ENCODE measurements around the gene LYZL2. TPM values are rescaled to one million over a fixed set of nuclear protein-coding genes. Genes with fewer than 3 reads are reported as not detected.
"Not testable (repeated sequence)": the region's sequence is repeated elsewhere in the genome, so short reads cannot be mapped to it uniquely, and the experiment has no call there.

Gene LYZL2
- total RNA-seq, 8 experiments from 2014 or later = not detected

GRCh38 chr10:30655001-30655400 is 25.4 kb upstream of the LYZL2 start:
- H3K27ac ChIP-seq; ATAC-seq (replicated peaks in 6 of 8); H3K4me1 ChIP-seq (replicated peaks in 1 of 2); H3K4me3 ChIP-seq; in situ Hi-C loops (cut with MboI; ENCODE audit: low pct_unique_long_range_greater_than_20kb in 2 of 9, low sequenced_read_pairs in 9 of 9, unreplicated experiment in 9 of 9): not testable (repeated sequence)
- WGBS, 10 experiments = 0 to 94% (median 24%) methylated on average over 1 to 5 of the region's 8 CpGs; no CpG with 5 or more reads in 4 of the 10 experiments

DNA sequence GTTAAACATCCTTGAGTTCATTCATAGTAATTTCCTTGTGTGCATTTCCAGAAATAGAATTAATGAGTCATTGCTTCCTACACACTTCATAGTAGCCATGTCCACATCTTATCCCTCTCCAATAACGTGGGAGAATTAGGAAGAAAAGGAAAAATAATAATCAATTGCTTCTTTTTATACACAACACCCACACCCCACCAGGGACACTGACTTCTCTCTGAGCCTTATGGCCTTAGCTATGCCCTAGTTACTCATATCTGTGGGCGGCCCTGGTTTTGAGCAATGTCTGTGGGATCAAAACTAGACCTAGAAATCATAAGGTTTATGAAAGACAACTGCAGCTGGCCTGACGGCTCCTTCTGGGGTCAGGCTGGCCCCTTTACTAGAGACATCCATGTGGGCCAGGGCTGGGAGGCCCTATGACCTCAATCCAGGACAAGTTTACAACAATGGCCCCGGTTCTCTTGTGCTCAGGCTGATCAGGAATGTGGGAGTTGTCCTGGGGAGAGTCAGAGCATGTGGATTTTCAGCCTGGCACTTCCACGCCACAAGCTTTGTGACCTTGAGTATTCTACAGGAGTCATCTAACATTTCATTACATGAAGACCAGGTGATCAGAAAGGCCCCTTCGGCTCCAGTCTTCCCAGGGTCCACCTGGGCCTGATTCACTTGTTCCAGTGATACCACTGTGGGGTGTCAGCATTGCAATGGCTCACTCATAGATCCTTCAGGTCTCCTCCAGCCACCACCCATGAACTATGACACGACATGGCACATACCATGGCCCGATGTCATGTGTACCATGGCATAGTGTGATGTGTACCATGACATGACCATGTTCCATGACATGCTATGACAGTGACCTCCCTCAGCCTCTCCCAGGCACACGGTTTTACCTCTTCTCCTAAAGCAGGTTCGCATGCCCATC is 22.2 kb upstream of the LYZL2 start:
- 13 to 95% (median 55%) methylated on average over 1 to 6 of the region's 10 CpGs; no CpG with 5 or more reads in 3 of the 10 experiments for WGBS, 10 experiments
- H3K4me1 ChIP-seq (replicated peaks in 1 of 2); in situ Hi-C loops (cut with MboI; ENCODE audit: low pct_unique_long_range_greater_than_20kb in 2 of 9, low sequenced_read_pairs in 9 of 9, unreplicated experiment in 9 of 9); H3K27ac ChIP-seq; H3K4me3 ChIP-seq: not testable (repeated sequence)
- peak in 3 of 8 experiments; percentile 15 to 41 (median 36) for ATAC-seq (replicated peaks in 6 of 8)

GRCh38 chr10:30647089-30647488 is 17.5 kb upstream of the LYZL2 start:
- in situ Hi-C loops (cut with MboI; ENCODE audit: low pct_unique_long_range_greater_than_20kb in 2 of 9, low sequenced_read_pairs in 9 of 9, unreplicated experiment in 9 of 9) = no loop called here
- Histone ChIP-seq H3K4me1 (replicated peaks in 1 of 2) (peaks cover 11 to 13% of the 10 kb centered on the region in 2 donors), H3K4me3 (no peak overlapping the region), H3K27ac (no peak overlapping the region)
- ATAC-seq (replicated peaks in 6 of 8) = no peak
- 40 to 97% (median 74%) methylated on average over 3 to 8 of the region's 8 CpGs; no CpG with 5 or more reads in 2 of the 10 experiments for WGBS, 10 experiments

DNA sequence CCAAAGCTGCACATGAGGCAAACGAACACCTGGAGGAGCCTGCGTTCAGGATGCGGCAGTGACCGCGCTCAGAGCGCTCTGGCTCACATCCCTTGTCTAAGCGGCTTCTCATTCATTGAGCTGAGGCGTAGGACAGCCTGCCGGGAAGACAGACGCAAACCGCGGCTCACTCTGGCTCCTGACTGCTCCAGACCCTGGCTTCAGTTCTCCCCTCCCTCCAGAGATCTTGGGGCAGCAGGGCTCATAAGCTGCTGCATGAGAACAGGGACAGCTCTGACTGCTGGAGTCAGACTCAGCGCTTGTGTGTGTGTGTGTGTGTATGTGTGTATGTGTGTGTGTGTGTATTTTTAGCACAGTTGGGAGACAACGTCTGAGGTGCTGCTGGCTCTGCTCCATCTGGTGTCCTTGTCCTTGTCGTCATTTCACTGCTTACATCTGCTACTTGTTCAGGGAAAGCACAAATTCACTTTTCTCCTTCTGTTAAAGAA is 15.8 kb upstream of the LYZL2 start:
- WGBS, 10 experiments = 10 to 40% (median 33%) methylated on average over 1 to 4 of the region's 15 CpGs; no CpG with 5 or more reads in 5 of the 10 experiments
- Histone ChIP-seq H3K27ac (no peak overlapping the region), H3K4me3 (no peak overlapping the region), H3K4me1 (replicated peaks in 1 of 2) (peaks cover 11 to 13% of the 10 kb centered on the region in 2 donors)
- in situ Hi-C loops (cut with MboI; ENCODE audit: low pct_unique_long_range_greater_than_20kb in 2 of 9, low sequenced_read_pairs in 9 of 9, unreplicated experiment in 9 of 9) = no loop called here
- peak; percentile 69 to 93 (median 84) for ATAC-seq (replicated peaks in 6 of 8)

GRCh38 chr10:30644408-30644861 is 14.9 kb upstream of the LYZL2 start:
- ATAC-seq (replicated peaks in 6 of 8); in situ Hi-C loops (cut with MboI; ENCODE audit: low pct_unique_long_range_greater_than_20kb in 2 of 9, low sequenced_read_pairs in 9 of 9, unreplicated experiment in 9 of 9); H3K4me3 ChIP-seq; H3K27ac ChIP-seq: not testable (repeated sequence)
- WGBS, 10 experiments = 68 to 100% (median 93%) methylated on average over 1 to 5 of the region's 5 CpGs; no CpG with 5 or more reads in 1 of the 10 experiments
- peaks cover 11 to 13% of the 10 kb centered on the region in 2 donors for H3K4me1 ChIP-seq (replicated peaks in 1 of 2)

GRCh38 chr10:30643557-30644199 is 14.1 kb upstream of the LYZL2 start:
- H3K27ac ChIP-seq; in situ Hi-C loops (cut with MboI; ENCODE audit: low pct_unique_long_range_greater_than_20kb in 2 of 9, low sequenced_read_pairs in 9 of 9, unreplicated experiment in 9 of 9); H3K4me3 ChIP-seq: not testable (repeated sequence)
- H3K4me1 ChIP-seq (replicated peaks in 1 of 2) = peaks cover 11 to 13% of the 10 kb centered on the region in 2 donors
- WGBS, 10 experiments = 0 to 100% (median 64%) methylated on average over 1 to 3 of the region's 12 CpGs; no CpG with 5 or more reads in 5 of the 10 experiments
- ATAC-seq (replicated peaks in 6 of 8) = peak in 5 of 8 experiments; percentile 19 to 54 (median 24)

- in situ Hi-C loops (cut with MboI; ENCODE audit: low pct_unique_long_range_greater_than_20kb in 2 of 9, low sequenced_read_pairs in 9 of 9, unreplicated experiment in 9 of 9); H3K4me3 ChIP-seq; H3K27ac ChIP-seq; ATAC-seq (replicated peaks in 6 of 8): not testable (repeated sequence)
- WGBS, 10 experiments = 80% methylated on average over 2 of the region's 13 CpGs; no CpG with 5 or more reads in 9 of the 10 experiments
- peaks cover 11 to 13% of the 10 kb centered on the region in 2 donors for H3K4me1 ChIP-seq (replicated peaks in 1 of 2)
These were observed 13.3 kb upstream of the LYZL2 start for GRCh38 chr10:30642856-30643255.

GRCh38 chr10:30639946-30640786 is 10.6 kb upstream of the LYZL2 start:
- Histone ChIP-seq H3K4me1 (replicated peaks in 1 of 2) (peaks cover 8 to 11% of the 10 kb centered on the region in 2 donors), H3K27ac (no peak overlapping the region), H3K4me3 (no peak overlapping the region)
- in situ Hi-C loops (cut with MboI; ENCODE audit: low pct_unique_long_range_greater_than_20kb in 2 of 9, low sequenced_read_pairs in 9 of 9, unreplicated experiment in 9 of 9) = no loop called here
- 0 to 100% (median 67%) methylated on average over 1 to 5 of the region's 6 CpGs for WGBS, 10 experiments
- peak in 3 of 8 experiments; percentile 25 to 53 (median 43) for ATAC-seq (replicated peaks in 6 of 8)

DNA sequence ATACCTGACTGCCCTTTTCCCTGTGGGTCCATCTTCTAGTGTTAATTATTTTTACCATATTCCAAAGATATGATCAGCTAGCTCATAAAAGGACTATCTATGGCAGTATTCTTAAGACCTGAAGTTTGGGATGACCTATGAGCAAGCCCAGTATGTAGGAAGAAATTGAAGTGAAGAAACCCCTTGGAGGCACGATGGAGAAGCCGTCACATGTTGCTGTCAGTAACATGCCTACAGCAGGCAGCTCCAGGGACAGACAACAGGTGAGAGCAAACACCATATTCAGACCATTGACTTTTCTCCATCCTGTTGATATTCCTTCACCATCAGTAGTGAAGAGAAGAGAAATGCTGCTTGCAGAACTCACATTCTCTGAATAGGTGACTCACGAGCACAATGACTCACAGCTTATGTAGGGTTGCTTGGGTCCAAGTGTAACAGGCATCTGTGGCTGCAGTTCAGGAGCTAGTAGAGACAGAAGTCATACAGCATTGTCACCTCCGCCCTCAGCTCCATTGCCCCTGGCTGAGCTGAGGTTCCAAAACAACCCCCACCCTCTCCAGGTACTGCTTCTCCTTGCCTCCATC is 8.4 kb upstream of the LYZL2 start:
- WGBS, 10 experiments = 0 to 100% (median 65%) methylated on average over 1 to 3 of the region's 4 CpGs
- Histone ChIP-seq H3K27ac (no peak overlapping the region), H3K4me1 (replicated peaks in 1 of 2) (peaks cover 3 to 4% of the 10 kb centered on the region in 2 donors), H3K4me3 (no peak overlapping the region)
- peak in 7 of 8 experiments; percentile 70 to 99 (median 93) for ATAC-seq (replicated peaks in 6 of 8)
- in situ Hi-C loops (cut with MboI; ENCODE audit: low pct_unique_long_range_greater_than_20kb in 2 of 9, low sequenced_read_pairs in 9 of 9, unreplicated experiment in 9 of 9) = no loop called here

DNA sequence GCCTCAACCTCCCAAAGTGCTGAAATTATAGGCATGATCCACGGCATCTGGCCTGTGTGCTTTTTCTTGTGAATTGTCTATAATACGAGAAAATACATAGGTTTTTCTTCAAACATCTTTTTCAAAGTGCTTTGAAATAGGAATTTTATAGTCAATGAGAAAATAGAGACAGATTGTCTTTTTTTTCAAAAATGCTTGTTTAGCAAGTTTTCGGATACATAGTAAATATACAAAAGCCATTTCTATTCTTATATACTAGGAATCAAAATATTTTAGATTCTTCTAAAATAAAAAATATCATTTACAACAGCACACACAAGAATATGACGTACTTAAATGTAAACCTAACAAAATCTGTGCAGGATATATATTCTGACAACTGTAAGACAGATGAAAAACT is 1.6 kb upstream of the LYZL2 start:
- 34 to 94% (median 82%) methylated on average over 2 to 4 of the region's 4 CpGs for WGBS, 10 experiments
- Histone ChIP-seq H3K4me1 (replicated peaks in 1 of 2) (no peaks in the 10 kb centered on the region), H3K27ac (no peak overlapping the region), H3K4me3 (no peak overlapping the region)
- ATAC-seq (replicated peaks in 6 of 8) = no peak
- in situ Hi-C loops (cut with MboI; ENCODE audit: low pct_unique_long_range_greater_than_20kb in 2 of 9, low sequenced_read_pairs in 9 of 9, unreplicated experiment in 9 of 9) = no loop called here

DNA sequence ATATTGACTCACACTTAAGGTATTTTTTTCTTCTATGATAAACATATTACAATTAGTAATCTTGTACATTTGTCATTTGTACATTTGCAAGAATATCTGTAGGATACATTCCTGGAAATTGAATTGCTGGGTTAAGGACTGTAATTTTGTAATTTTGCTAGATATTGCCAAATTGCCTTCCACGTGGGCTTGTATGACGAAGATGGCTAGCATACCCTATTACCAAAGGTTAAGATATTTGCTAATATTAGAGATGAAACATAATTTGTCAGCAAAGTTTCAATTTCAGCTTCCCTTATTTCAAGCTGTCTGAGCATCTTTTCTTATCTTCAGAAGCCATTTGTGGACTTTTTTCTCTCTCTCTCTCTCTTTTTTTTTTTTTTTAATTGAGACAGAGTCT is 1.0 kb upstream of the LYZL2 start:
- in situ Hi-C loops (cut with MboI; ENCODE audit: low pct_unique_long_range_greater_than_20kb in 2 of 9, low sequenced_read_pairs in 9 of 9, unreplicated experiment in 9 of 9) = no loop called here
- Histone ChIP-seq H3K27ac (no peak overlapping the region), H3K4me3 (no peak overlapping the region), H3K4me1 (replicated peaks in 1 of 2) (no peaks in the 10 kb centered on the region)
- WGBS, 10 experiments = 17 to 100% (median 60%) methylated on average over 1 to 2 of the region's 2 CpGs; no CpG with 5 or more reads in 1 of the 10 experiments
- ATAC-seq (replicated peaks in 6 of 8) = no peak

GRCh38 chr10:30628576-30628975 is 977 bp downstream of the LYZL2 start:
- H3K4me1 ChIP-seq (replicated peaks in 1 of 2); in situ Hi-C loops (cut with MboI; ENCODE audit: low pct_unique_long_range_greater_than_20kb in 2 of 9, low sequenced_read_pairs in 9 of 9, unreplicated experiment in 9 of 9); H3K27ac ChIP-seq; ATAC-seq (replicated peaks in 6 of 8); H3K4me3 ChIP-seq: not testable (repeated sequence)
- WGBS, 10 experiments = 71 to 100% (median 94%) methylated on average over 1 to 3 of the region's 7 CpGs; no CpG with 5 or more reads in 6 of the 10 experiments

All from motor neuron (in vitro differentiated cells).